Frontal cortex (tissue), 4 donors: ENCODE measurements around the gene LY6G6D. TPM values are rescaled to one million over a fixed set of nuclear protein-coding genes. Genes with fewer than 3 reads are reported as not detected.
"Not testable (repeated sequence)": the region's sequence is repeated elsewhere in the genome, so short reads cannot be mapped to it uniquely, and the experiment has no call there.

Source experiments
- DNase-seq, 2 donors: peaks; one replicate each; pipeline ENCODE4 v3.0.0; 2012; ENCODE audit warnings: low spot score in 2 of 2
- FAIRE-seq: peaks from 2 replicates; lab custom pipeline; 2012; peaks lifted over from hg19 to GRCh38; lab: Jason Lieb, UNC
- total RNA-seq: library from RNA; depleted of rRNA; stranded (reverse); fragments of >200 nt; gene quantifications from one replicate; pipeline ENCODE4 v1.2.3, GENCODE V29; 2014
- donor health status: control.
- donor health status: control.
- donor health status: control.

LY6G6D gene
- total RNA-seq, 1 donor from 2014 or later, result not detected

GRCh38 chr6:31691078-31691463 lies 24.1 kb upstream of the LY6G6D start:
- no peak for DNase-seq
- FAIRE-seq, result no peak

DNA sequence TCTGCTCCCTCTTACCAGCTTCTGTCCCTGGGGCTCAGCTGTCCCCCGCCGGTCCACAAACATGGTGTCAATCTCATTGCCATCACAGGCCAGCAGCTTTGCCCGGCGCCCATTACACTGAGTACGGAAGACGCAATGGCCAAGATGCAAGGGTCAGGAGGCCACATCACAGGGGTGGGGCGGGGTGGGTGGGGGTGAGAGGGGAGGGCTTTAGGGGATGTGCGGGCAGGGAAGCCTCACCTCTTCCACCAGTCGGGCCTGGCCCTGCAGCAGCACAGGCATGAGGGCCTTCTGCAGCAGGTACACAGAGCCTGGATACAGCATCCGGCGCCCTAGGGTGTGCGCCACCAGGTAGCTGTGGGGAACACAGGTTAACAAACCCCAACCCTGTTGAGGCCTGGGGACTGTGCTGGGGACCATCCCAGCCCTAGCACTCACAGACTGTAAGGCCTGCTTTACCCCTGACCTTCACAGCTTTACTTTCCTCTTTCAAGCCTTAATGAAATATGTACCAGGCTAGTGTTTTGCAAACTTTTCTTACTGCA lies 23.5 kb upstream of the LY6G6D start:
- FAIRE-seq (no peak), DNase-seq (no peak)

DNA sequence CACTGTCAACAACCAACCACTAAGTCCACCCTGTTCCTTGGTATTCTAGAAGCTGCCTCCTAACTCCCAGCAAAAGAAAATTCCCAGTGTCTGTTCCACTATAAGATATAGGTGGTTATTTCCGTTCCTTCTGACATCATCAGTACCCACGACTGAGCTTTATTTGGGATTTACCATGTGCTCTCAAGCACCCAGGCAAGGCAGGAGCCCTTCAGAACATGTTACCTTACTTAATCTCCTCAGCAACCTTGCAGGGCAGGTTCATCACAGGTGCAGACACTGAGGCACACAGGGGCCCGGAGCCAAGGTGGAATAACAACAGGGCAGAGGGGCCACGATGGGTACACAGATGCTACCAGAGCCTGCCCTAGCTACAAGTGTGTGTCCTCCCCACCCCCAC lies 22.8 kb upstream of the LY6G6D start:
- DNase-seq (no peak), FAIRE-seq (no peak)

DNA sequence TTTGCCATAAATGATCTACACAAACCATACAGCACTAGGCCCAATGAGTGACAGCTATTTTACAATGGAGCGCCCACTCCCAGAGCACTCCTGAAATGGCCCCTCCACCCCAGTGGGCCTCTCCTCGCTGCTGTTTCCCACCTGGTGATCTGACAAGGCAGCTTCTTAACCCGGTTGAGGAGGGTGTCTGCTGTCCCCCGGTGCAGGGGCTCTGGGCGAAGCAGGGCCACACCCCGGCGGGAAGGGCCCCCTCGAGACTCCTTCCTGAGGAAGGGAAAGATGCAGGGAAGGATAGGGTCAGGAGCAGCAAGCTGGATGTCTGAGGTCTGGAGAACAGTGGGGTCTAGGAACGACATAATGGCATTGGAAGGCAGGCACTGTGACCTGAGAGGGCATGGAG lies 22.3 kb upstream of the LY6G6D start:
- FAIRE-seq, result no peak

DNA sequence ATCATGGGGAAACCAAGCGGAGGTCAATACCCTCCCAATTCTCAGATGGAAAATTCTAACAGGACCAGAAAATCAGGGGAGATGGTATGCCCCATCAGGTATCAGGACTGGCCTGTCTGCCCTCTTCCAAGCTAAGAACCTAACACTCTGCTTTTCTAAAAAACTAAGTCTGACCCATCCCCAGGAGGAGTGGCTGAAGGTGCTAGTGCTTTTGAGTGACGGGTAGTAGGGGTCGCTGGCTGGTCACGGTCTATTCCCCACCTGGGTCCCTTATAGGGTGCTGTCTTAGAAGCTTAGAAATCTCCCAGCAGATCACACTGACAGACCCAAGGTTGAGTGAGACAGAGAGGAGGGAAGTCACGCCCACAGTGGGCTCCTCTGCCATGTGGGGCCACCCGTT lies 21.6 kb upstream of the LY6G6D start:
- FAIRE-seq, result no peak
- DNase-seq, result no peak

More for the DNA sequence above, 22.3 kb upstream of the LY6G6D start:
- DNase-seq, result no peak

DNA sequence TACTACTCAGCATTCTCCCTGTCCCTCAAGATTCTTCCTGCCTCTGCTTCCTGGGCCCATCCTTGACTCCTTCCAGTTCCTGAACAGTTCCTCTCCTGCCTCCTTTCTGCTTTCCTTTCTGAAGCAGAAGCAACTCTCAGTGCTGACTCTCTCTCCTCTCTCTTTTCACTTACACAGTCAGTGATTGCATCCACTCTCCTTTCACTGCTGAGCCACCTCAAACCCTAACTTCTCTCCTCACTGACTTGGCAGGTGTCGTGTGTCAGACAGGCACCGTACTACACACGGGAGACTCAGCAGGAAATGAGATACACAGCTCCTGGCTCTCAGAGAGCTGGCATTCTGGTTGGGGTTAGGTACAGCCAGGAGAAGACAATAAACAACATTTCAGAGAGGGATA lies 17.6 kb upstream of the LY6G6D start:
- FAIRE-seq (no peak), DNase-seq (no peak)

DNA sequence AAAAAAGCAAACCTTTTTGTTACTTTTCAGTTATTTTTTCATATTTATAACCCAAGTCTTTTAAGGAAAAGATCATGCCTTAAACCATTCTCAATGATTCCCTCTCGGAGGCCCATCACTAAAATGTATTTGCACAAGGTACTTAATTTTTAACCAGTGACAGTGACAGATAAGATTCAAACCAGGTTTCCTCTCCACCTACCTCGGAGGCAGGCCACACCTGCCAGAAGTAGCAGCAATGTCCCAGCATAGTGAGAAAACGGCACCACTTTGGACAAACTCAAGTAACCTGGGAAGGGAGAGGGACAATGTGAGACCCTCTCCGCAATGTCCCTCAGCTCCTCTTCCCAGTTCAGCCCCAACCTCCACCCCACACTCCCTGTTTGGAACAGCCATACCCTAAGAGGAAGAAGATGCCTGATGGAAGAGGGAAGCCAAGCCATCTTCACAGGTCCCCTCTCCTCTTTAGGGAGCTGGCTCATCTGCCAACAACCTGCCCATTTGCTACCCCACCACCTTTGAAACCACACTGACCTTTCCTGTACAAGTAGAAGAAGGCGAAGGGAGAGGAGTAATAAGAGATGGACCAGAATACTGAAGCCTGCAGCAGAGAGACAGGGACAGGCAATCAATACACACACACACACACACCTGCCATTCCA lies 14.3 kb upstream of the LY6G6D start:
- FAIRE-seq, result no peak
- DNase-seq, result no peak

DNA sequence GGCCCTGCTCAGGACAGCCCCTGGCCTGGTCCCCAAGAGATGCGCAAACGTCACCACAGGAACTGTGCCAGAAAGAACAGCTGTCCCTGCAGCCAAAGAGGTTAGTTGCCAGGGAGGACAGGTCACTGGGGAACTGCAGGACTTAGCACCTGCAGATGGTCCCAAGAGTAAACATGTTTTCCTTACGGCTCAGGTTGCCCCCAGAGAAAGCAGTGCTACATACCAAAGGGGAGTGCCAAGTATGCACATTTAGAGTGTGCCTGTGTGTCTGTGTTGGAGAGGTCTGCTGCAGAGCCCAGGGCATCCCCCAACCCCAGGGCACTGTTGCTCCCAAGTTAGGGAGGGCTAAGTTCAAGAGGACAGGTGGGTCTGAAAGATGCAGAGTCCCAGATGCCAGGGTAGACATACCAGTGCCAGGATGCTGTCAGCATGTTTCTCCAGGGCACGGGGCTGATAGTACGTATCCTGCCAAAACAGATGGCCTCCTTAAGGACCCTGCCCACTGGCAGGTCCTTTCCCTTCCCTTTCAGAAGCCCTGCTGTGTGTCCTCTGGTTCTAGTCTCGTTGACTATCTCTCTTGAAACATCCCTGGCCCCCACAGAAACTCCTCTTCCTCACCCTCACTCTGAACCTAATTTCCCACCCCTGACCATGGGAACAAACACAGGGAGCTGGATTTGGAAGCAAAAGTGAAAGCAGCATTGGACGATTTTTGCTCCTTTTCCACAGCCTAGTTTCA lies 13.3 kb upstream of the LY6G6D start:
- DNase-seq, result no peak
- no peak for FAIRE-seq

DNA sequence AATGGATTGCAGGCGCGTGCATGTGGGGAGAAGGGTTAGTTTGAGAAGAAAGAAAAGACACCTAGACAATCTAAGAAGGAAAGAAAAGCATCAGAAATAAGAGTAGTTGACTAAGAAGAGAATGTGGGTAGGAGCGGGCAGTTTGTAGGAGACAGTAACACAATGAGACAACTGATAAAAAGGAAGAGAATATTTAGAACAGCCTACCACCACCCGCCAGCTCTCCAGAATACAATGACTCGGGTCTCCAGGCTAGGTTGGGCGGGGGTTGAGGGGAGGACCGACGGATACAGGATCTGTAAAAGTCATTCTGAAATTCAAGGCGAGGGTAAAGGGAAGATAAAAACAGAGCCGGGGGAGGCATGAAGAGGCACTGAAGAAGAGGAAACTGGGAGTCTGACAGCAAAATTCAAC lies 12.7 kb upstream of the LY6G6D start:
- peak in 1 of 2 donors; percentile 55 for DNase-seq
- FAIRE-seq, result no peak

- DNase-seq (peak; percentile 92 to 99), FAIRE-seq (no peak)
Measured at GRCh38 chr6:31702819-31703716, 12.1 kb upstream of the LY6G6D start, which contains the start of gene ABHD16A. Gene ABHD16A (minus strand): TSS chr6:31703324. CDS start chr6:31703281, 43 bp downstream.

GRCh38 chr6:31705931-31706330 lies 9.2 kb upstream of the LY6G6D start:
- DNase-seq (no peak), FAIRE-seq (no peak)

- no peak for DNase-seq
- no peak for FAIRE-seq
Measured at GRCh38 chr6:31706599-31706998, 8.5 kb upstream of the LY6G6D start, which contains the start of gene LY6G6F. Gene LY6G6F (plus strand): TSS chr6:31706866. CDS start chr6:31706907, 41 bp downstream.

DNA sequence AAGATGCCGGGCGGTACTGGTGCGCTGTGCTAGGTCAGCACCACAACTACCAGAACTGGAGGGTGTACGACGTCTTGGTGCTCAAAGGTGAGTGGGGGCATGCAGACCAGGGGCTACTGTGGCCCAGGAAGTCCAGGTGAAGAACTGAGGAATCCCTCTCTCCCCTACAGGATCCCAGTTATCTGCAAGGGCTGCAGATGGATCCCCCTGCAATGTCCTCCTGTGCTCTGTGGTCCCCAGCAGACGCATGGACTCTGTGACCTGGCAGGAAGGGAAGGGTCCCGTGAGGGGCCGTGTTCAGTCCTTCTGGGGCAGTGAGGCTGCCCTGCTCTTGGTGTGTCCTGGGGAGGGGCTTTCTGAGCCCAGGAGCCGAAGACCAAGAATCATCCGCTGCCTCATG lies 7.4 kb upstream of the LY6G6D start:
- FAIRE-seq, result no peak
- no peak for DNase-seq

GRCh38 chr6:31708224-31708623 lies 6.9 kb upstream of the LY6G6D start:
- FAIRE-seq, result no peak
- no peak for DNase-seq

DNA sequence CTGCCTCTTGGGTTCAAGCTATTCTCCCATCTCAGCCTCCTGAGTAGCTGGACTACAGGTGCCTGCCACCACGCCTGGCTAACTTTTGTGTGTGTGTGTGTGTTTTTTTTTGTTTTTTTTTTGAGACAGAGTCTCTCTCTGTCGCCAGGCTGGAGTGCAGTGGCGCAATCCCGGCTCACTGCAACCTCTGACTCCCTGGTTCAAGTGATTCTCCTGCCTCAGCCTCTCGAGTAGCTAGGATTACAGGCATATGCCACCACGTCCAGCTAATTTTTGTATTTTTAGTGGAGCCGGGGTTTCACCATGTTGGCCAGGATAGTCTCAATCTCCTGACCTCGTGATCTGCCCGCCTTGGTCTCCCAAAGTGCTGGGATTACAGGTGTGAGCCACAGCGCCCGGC lies 6.0 kb upstream of the LY6G6D start:
- FAIRE-seq, DNase-seq: not testable (repeated sequence)

DNA sequence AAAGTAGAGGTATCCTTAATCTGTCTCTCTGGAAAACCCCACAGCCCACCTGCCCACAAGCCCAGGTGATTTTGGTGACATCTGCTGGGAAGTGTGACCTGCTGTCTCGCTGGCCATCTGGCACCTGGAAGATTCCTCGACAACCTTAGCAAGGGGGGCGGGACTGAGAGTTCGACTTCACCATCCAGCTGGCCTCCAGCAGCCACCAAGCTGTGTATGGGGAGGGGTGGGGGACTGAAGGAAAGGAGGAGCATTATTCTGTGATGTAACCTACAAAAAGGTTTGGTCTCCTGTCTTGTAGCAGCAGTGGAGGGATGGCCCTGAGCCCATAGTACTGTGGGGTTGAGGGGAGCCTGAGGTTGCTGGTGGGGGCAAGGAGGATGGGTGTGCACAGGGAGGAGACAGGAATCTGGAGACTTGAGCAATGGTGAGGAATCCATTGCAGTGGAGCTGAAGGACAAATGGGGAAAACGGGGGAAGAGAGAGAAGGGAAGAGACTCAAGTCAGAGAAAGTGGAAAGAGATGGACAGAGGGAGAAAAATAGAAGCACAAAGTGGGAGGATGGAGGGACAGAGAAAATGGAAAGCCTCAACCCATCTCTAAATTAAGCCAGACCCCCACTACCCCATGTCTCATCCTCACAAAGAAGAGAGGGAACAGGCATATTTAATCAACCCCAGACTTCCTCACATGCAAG lies 4.5 kb upstream of the LY6G6D start:
- DNase-seq (no peak), FAIRE-seq (no peak)

DNA sequence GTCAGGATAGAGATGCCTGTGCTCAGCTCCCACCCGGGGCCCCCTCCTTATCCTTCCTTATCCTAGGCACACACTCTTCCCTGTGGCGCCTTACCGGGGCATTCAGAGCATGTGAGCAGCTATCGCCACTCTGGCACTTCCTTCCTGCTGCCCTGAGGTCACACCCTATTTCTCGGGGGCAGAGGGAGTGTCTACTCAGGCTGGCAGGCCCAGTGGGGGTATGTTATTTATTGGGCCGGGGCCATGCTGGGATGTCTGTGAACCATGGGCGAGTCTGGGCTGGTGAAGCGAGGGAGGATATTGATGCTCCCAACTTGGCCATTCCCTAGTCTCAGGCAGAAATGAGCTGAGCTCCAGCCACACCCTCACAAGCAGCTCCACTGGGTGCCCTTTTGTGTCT lies 3.9 kb upstream of the LY6G6D start:
- no peak for FAIRE-seq
- DNase-seq, result no peak

GRCh38 chr6:31712296-31712695 lies 2.9 kb upstream of the LY6G6D start:
- DNase-seq (no peak), FAIRE-seq (no peak)

DNA sequence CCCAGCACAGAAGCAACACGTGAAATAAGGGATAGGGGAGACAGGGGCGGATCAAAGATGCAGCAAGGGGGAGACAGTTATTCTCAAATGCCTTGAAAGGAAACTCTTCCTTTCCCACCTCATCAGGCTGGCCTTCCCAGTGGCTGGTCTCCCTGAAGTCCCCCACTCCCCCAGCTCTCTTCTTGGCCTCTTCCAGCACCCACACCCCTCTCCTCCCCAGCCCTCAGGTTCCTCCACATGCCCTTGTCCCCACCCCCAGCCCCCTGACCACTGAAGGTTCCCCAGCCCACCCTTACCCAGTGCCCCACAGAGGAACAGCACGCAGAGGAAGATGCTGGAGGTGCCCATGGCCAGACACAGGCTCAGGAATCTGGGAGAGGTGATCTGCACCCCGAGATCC lies 1.7 kb upstream of the LY6G6D start:
- FAIRE-seq, result no peak
- no peak for DNase-seq
